Stomach (tissue), 4 donors: ENCODE results near the gene PMVK.

Source experiments
- CTCF ChIP-seq, 7 experiments: fragments of 450-650 bp in 4 of 7; fragments of 200-600 bp in 3 of 7; sonication (generic) in 3 of 7; IDR thresholded peaks; one replicate each; pipeline ENCODE4 v1.5.1; 2016 to 2019; ENCODE audit warnings: antibody characterized with exemption in 7 of 7, control low read depth in 2 of 7, mild to moderate bottlenecking in 1 of 7
- EP300 ChIP-seq: sonication (generic); formaldehyde crosslinking; IDR thresholded peaks from one replicate; pipeline ENCODE4 v1.6.1; 2017; ENCODE audit warnings: antibody characterized with exemption
- POLR2A ChIP-seq, 4 donors: fragments of 450-650 bp; IDR thresholded peaks; one replicate each; pipeline ENCODE4 v1.6.1; 2016; ENCODE audit warnings: antibody characterized with exemption in 4 of 4, control low read depth in 2 of 4, mild to moderate bottlenecking in 1 of 4, moderate library complexity in 1 of 4

- TF ChIP-seq CTCF (IDR thresholded peaks at IDR 0.05) (no peak), POLR2A (IDR thresholded peaks at IDR 0.05) (no peak), EP300 (no peak)
Measured at GRCh38 chr1:154934358-154934948, 2.1 kb downstream of the PMVK start.
